GM23338 (cell line): ENCODE results near the gene EFCAB6.

Experiments used
- CTCF ChIP-seq, 2 experiments: fragments of 200-600 bp in 1 of 2; sonication (generic) in 1 of 2; conservative IDR thresholded peaks; 2 replicates each; pipeline versions ENCODE4 v1.5.1 to v1.6.1; 2016 to 2017; ENCODE audit warnings: antibody characterized with exemption in 2 of 2, low read depth in 2 of 2, mild to moderate bottlenecking in 2 of 2, moderate library complexity in 1 of 2
- EZH2 ChIP-seq: fragments of 200-600 bp; sonication (generic); IDR thresholded peaks from one replicate; pipeline ENCODE4 v1.8.0; 2017; ENCODE audit warnings: antibody characterized with exemption, mild to moderate bottlenecking, low read depth; ENCODE audit not compliant: unreplicated experiment
- POLR2AphosphoS5 ChIP-seq: IDR thresholded peaks from 2 replicates; pipeline ENCODE4 v1.6.1; 2016; ENCODE audit warnings: antibody characterized with exemption, low read depth
- REST ChIP-seq: IDR thresholded peaks from one replicate; pipeline ENCODE4 v1.6.1; 2018; ENCODE audit warnings: antibody characterized with exemption; ENCODE audit not compliant: unreplicated experiment

- TF ChIP-seq EZH2, result no peak
- no peak for TF ChIP-seq CTCF (conservative IDR thresholded peaks at IDR 0.05; ENCODE audit: low read depth in 2 of 2)
- TF ChIP-seq POLR2AphosphoS5, result no peak
- no peak for TF ChIP-seq REST
Observed at GRCh38 chr22:43723816-43724215, 88.3 kb downstream of the EFCAB6 start.
